LHCN-M2 (cell line): ENCODE results near the gene WDR64. TPM values are rescaled to one million over a fixed set of nuclear protein-coding genes. Genes with fewer than 3 reads are reported as not detected.
"Not testable (repeated sequence)": the region's sequence is repeated elsewhere in the genome, so short reads cannot be mapped to it uniquely, and the experiment has no call there.

ENCODE experiments used
- DNase-seq: peaks from one replicate; pipeline ENCODE4 v3.0.0-alpha.2; 2012; ENCODE audit warnings: low read depth
- total RNA-seq: library from RNA; depleted of rRNA; stranded (reverse); fragments of >200 nt; gene quantifications from 2 replicates; pipeline ENCODE4 v1.2.3, GENCODE V29; 2014

The WDR64 gene
- total RNA-seq, 1 experiment from 2014 or later = not detected

GRCh38 chr1:241735493-241735926, 83.4 kb downstream of the WDR64 start:
- DNase-seq = not testable (repeated sequence)

- no peak for DNase-seq
Measured at GRCh38 chr1:241736387-241736786, 84.3 kb downstream of the WDR64 start.

- no peak for DNase-seq
Measured at GRCh38 chr1:241738284-241739078, 86.4 kb downstream of the WDR64 start.

- no peak for DNase-seq
Measured at GRCh38 chr1:241742084-241742483, 90.0 kb downstream of the WDR64 start.

GRCh38 chr1:241744591-241744990, 92.5 kb downstream of the WDR64 start:
- DNase-seq = no peak

GRCh38 chr1:241747992-241748391, 95.9 kb downstream of the WDR64 start:
- DNase-seq = no peak

GRCh38 chr1:241749041-241749944, 97.2 kb downstream of the WDR64 start:
- DNase-seq = no peak

- DNase-seq = no peak
Measured at GRCh38 chr1:241749945-241750695, 98.0 kb downstream of the WDR64 start.

GRCh38 chr1:241751524-241751923, 99.4 kb downstream of the WDR64 start:
- no peak for DNase-seq

- no peak for DNase-seq
Measured at GRCh38 chr1:241762713-241763339, 110.7 kb downstream of the WDR64 start.

- no peak for DNase-seq
Measured at GRCh38 chr1:241765390-241765789, 113.3 kb downstream of the WDR64 start.

GRCh38 chr1:241767737-241768136, 115.7 kb downstream of the WDR64 start:
- no peak for DNase-seq

- no peak for DNase-seq
Measured at GRCh38 chr1:241770115-241770514, 118.0 kb downstream of the WDR64 start.

- DNase-seq = no peak
Measured at GRCh38 chr1:241771117-241771516, 119.0 kb downstream of the WDR64 start.

- no peak for DNase-seq
Measured at GRCh38 chr1:241772932-241773500, 120.9 kb downstream of the WDR64 start.

- no peak for DNase-seq
Measured at GRCh38 chr1:241773991-241774390, 121.9 kb downstream of the WDR64 start.

- no peak for DNase-seq
Measured at GRCh38 chr1:241775021-241775420, 122.9 kb downstream of the WDR64 start.

GRCh38 chr1:241776911-241777310, 124.8 kb downstream of the WDR64 start:
- DNase-seq = no peak

GRCh38 chr1:241778117-241778516, 126.0 kb downstream of the WDR64 start:
- no peak for DNase-seq

- DNase-seq = no peak
Measured at GRCh38 chr1:241779897-241780296, 127.8 kb downstream of the WDR64 start.

- DNase-seq = no peak
Measured at GRCh38 chr1:241782396-241782795, 130.3 kb downstream of the WDR64 start.
